A549 (cell line): ENCODE data around the gene EXOC4. TPM values are rescaled to one million over a fixed set of nuclear protein-coding genes. Genes with fewer than 3 reads are reported as not detected.

Experiments used
- ATAC-seq, 2 experiments: fragments of 200-7000 bp in 1 of 2; fragments of >200 bp in 1 of 2; cut with Nextera tagmentation in 1 of 2; cut with Tn5 transposase in 1 of 2; 3 replicates each; pipeline versions ENCODE4 v1.8.0 to v1.9.1; 2018 to 2020; ENCODE audit warnings: mild to moderate bottlenecking in 1 of 2, moderate library complexity in 1 of 2
- CTCF ChIA-PET: fragments of 300-600 bp; sonication (Branson Sonifier 250); formaldehyde crosslinking; extraction: SDS; loops from one replicate; lab custom pipeline; 2021; ENCODE audit warnings: antibody characterized with exemption, inconsistent platforms; lab: Yijun Ruan, JAX
- POLR2A ChIA-PET: fragments of 350-600 bp; formaldehyde crosslinking; extraction: SDS; loops from one replicate; lab custom pipeline; 2021; ENCODE audit warnings: antibody characterized with exemption, inconsistent platforms; lab: Yijun Ruan, JAX
- DNase-seq, 2 experiments: peaks; one replicate each; pipeline versions ENCODE4 v3.0.0 to v3.0.0-alpha.2; 2011 to 2016; ENCODE audit warnings: low read depth in 1 of 2, low spot score in 1 of 2
- FAIRE-seq: peaks from 2 replicates; lab custom pipeline; 2011; peaks lifted over from hg19 to GRCh38; lab: Jason Lieb, UNC
- H3K27ac ChIP-seq, 2 experiments: fragments of >200 bp; sonication (Bioruptor Twin); formaldehyde crosslinking; 3 replicates each; pipeline ENCODE4 v1.5.1; 2016 to 2017
- H3K4me1 ChIP-seq: fragments of >200 bp; sonication (Bioruptor Twin); formaldehyde crosslinking; 3 replicates; pipeline ENCODE4 v1.6.1; 2016
- H3K4me2 ChIP-seq: fragments of >200 bp; sonication (Bioruptor Twin); formaldehyde crosslinking; 3 replicates; pipeline ENCODE4 v1.6.1; 2016
- H3K4me3 ChIP-seq: fragments of >200 bp; sonication (Bioruptor Twin); formaldehyde crosslinking; 3 replicates; pipeline ENCODE4 v1.5.1; 2016
- H3K9me3 ChIP-seq: fragments of >200 bp; sonication (Bioruptor Twin); formaldehyde crosslinking; 3 replicates; pipeline ENCODE4 v1.6.1; 2016
- ATOH8 ChIP-seq: fragments of 250-450 bp; sonication (Bioruptor Pico); IDR thresholded peaks from 2 replicates; pipeline ENCODE4 v1.5.0; 2020; ENCODE audit warnings: low read depth, mild to moderate bottlenecking, moderate library complexity
- FOSB ChIP-seq: fragments of 250-450 bp; sonication (Bioruptor Pico); IDR thresholded peaks from 2 replicates; pipeline ENCODE4 v1.5.0; 2020; ENCODE audit warnings: mild to moderate bottlenecking, moderate library complexity
- FOSL2 ChIP-seq, 2 experiments: fragments of 450-650 bp in 1 of 2; fragments of >200 bp in 1 of 2; sonication (Bioruptor Twin) in 1 of 2; formaldehyde crosslinking; IDR thresholded peaks; 2 replicates each; pipeline versions ENCODE4 v1.5.0 to v1.6.1; 2016 to 2020; ENCODE audit warnings: mild to moderate bottlenecking in 1 of 2, moderate library complexity in 1 of 2
- FOXS1 ChIP-seq: fragments of 250-450 bp; sonication (Bioruptor Pico); IDR thresholded peaks from 2 replicates; pipeline ENCODE4 v1.5.0; 2020; ENCODE audit warnings: mild to moderate bottlenecking, moderate library complexity
- HOXA7 ChIP-seq: fragments of 250-450 bp; sonication (Bioruptor Pico); IDR thresholded peaks from 2 replicates; pipeline ENCODE4 v1.5.0; 2020; ENCODE audit warnings: mild to moderate bottlenecking, moderate library complexity
- HOXB5 ChIP-seq: fragments of 250-450 bp; sonication (Bioruptor Pico); IDR thresholded peaks from 2 replicates; pipeline ENCODE4 v1.5.0; 2020; ENCODE audit warnings: mild to moderate bottlenecking, moderate library complexity
- JUN ChIP-seq, 2 experiments: fragments of >200 bp; sonication (Bioruptor Twin); formaldehyde crosslinking; IDR thresholded peaks; 2 replicates in 1 of 2; 3 replicates in 1 of 2; pipeline ENCODE4 v1.6.1; 2016 to 2017
- NPAS2 ChIP-seq: fragments of 250-450 bp; sonication (Bioruptor Pico); IDR thresholded peaks from 2 replicates; pipeline ENCODE4 v1.8.0; 2022; ENCODE audit warnings: mild to moderate bottlenecking, moderate library complexity, borderline replicate concordance
- PHF8 ChIP-seq: fragments of 200-600 bp; sonication (generic); IDR thresholded peaks from 2 replicates; pipeline ENCODE4 v1.6.1; 2016; ENCODE audit warnings: low read depth, mild to moderate bottlenecking, antibody characterized with exemption, moderate library complexity, borderline replicate concordance
- RAD21 ChIP-seq, 2 experiments: fragments of >200 bp in 1 of 2; sonication (Bioruptor Twin) in 1 of 2; formaldehyde crosslinking in 1 of 2; IDR thresholded peaks in 1 of 2; conservative IDR thresholded peaks in 1 of 2; 2 replicates in 1 of 2; 3 replicates in 1 of 2; pipeline ENCODE4 v1.6.1; 2012 to 2018; ENCODE audit warnings: inconsistent platforms in 1 of 2
- RARB ChIP-seq: fragments of 250-450 bp; sonication (Bioruptor Pico); IDR thresholded peaks from 2 replicates; pipeline ENCODE4 v1.8.0; 2021; ENCODE audit warnings: mild to moderate bottlenecking, moderate library complexity
- RCOR1 ChIP-seq: fragments of 150-350 bp; IDR thresholded peaks from 2 replicates; pipeline ENCODE4 v1.6.1; 2014; ENCODE audit warnings: antibody characterized with exemption, low read length, low read depth
- REST ChIP-seq: fragments of 200-600 bp; sonication (generic); IDR thresholded peaks from 2 replicates; pipeline ENCODE4 v1.6.1; 2016; ENCODE audit warnings: antibody characterized with exemption, mild to moderate bottlenecking, moderate library complexity
- RNF2 ChIP-seq: fragments of 200-600 bp; sonication (generic); IDR thresholded peaks from 2 replicates; pipeline ENCODE4 v1.6.1; 2016; ENCODE audit warnings: low read depth, mild to moderate bottlenecking, antibody characterized with exemption, moderate library complexity, borderline replicate concordance
- SMC3 ChIP-seq: fragments of >200 bp; sonication (Bioruptor Twin); formaldehyde crosslinking; IDR thresholded peaks from 3 replicates; pipeline ENCODE4 v1.6.1; 2018; ENCODE audit warnings: inconsistent platforms
- SREBF2 ChIP-seq: fragments of 450-650 bp; IDR thresholded peaks from 2 replicates; pipeline ENCODE4 v1.6.1; 2014; ENCODE audit warnings: mild to moderate bottlenecking, moderate library complexity
- WGBS: methylation state at CpG from one replicate; pipeline ENCODE4 v1.1.6; 2017; ENCODE audit errors: missing lambda C conversion rate; 5-methylcytosine and 5-hydroxymethylcytosine counted together
- polyA plus RNA-seq, 4 experiments: library from polyadenylated mRNA; depleted of rRNA in 3 of 4; stranded (reverse); fragments of >200 nt; fragmentation: RNase III in 1 of 4; extraction: RNeasy Plus Mini Kit Qiagen cat#74134 plus additional on column Dnase treatment in 1 of 4; gene quantifications; 2 replicates in 3 of 4; 3 replicates in 1 of 4; pipeline ENCODE4 v1.2.3, GENCODE V29; 2011 to 2017
- TF ChIP-seq, protein P1 (sequence below): fragments of >200 bp; sonication (Bioruptor Twin); formaldehyde crosslinking; IDR thresholded peaks from 3 replicates; pipeline ENCODE4 v1.5.1; 2016

Gene EXOC4
- polyA plus RNA-seq, 2 of the 4 experiments (the other 2 are of a cell fraction) = 33.4 to 73.1 TPM

DNA sequence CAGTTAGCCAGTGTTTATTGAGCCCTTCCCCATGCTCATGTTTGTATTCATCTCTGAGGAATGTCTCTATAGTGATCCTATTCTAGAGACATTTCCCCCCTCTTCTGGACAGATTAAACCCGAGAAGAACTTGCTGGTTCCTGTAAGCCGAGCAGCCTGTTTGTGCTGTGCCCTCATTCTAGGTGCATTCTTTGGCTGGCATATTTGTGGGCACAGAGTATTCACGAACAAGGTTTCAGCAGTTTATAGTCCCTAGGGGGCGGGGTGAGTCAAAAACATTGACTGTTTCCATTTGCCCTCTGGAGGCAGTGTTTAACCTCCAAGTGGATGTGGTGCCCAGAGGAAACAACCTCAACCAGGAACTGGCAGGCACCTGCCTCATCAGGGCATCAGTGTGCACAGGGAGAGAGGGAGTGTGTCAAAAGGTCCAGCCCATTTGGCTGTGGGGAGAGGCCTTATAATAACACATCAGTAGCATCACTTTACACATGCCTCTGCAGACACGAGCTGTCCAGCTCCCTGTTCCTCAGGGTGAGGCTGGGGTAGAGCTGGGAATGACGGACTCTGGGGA is 600.9 kb downstream of the EXOC4 start:
- DNase-seq (peak; percentile 50 to 82), ATAC-seq (peak; percentile 96), FAIRE-seq (peak; percentile 32)
- TF ChIP-seq HOXB5 (no peak), JUN (IDR thresholded peaks at IDR 0.05) (no peak), FOSL2 (IDR thresholded peaks at IDR 0.05) (no peak), FOSL2 (CRISPR knock-in tag; IDR thresholded peaks at IDR 0.05) (peak; percentile 39; the same call in 1 of the 2 replicates), RARB (CRISPR knock-in tag) (no peak), RAD21 (conservative IDR thresholded peaks at IDR 0.05 in 1 of 2, IDR thresholded peaks at IDR 0.05 in 1 of 2) (peak; percentile 49 to 56; a peak in 4 of 5 replicates), SMC3 (peak; percentile 50; the same call in 2 of the 3 replicates)
- TF ChIP-seq, protein P1, sequence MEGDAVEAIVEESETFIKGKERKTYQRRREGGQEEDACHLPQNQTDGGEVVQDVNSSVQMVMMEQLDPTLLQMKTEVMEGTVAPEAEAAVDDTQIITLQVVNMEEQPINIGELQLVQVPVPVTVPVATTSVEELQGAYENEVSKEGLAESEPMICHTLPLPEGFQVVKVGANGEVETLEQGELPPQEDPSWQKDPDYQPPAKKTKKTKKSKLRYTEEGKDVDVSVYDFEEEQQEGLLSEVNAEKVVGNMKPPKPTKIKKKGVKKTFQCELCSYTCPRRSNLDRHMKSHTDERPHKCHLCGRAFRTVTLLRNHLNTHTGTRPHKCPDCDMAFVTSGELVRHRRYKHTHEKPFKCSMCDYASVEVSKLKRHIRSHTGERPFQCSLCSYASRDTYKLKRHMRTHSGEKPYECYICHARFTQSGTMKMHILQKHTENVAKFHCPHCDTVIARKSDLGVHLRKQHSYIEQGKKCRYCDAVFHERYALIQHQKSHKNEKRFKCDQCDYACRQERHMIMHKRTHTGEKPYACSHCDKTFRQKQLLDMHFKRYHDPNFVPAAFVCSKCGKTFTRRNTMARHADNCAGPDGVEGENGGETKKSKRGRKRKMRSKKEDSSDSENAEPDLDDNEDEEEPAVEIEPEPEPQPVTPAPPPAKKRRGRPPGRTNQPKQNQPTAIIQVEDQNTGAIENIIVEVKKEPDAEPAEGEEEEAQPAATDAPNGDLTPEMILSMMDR = peak; percentile 67
- Histone ChIP-seq H3K9me3 (no peaks in the 10 kb centered on the region), H3K4me2 (peak overlapping the region; percentile 66), H3K4me1 (peaks cover 25% of the 10 kb centered on the region), H3K4me3 (no peak overlapping the region), H3K27ac (peak overlapping the region in 1 of 2 experiments; percentile 68; a peak in 3 of 6 replicates)
- WGBS = 27% methylated on average over 6 of the region's 6 CpGs
- ChIA-PET POLR2A (no interaction called here), CTCF (interaction anchor here (0.5 to 2.8 kb wide), 19 partner anchors 9 to 1699 kb away, joined by 3 to 10 read pairs (median 3); no protein-coding TSS in a partner anchor)

DNA sequence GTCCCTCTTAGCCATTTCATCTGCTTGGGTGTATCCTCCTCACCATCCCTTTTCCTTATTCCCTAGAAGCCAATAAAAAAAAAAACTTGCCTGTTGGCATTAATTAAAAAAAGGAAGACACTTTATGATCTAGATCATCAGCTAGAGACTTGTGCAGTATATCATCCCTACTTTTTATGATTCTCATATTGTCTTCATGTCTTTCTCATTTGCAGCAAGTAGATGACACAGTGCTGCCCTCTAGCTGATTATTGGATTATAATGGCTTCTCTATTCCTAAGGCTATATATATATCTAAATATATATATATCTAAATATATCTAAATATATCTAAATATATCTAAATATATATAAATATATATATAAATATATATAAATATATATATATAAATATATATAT is 601.9 kb downstream of the EXOC4 start:
- no peak overlapping the region for H3K4me2 ChIP-seq
- peak; percentile 51 to 57; a peak in 3 of 6 replicates for ATAC-seq
- FAIRE-seq = no peak
- H3K27ac ChIP-seq = no peak overlapping the region
- peak in 1 of 2 experiments; percentile 44; a peak in 3 of 5 replicates for TF ChIP-seq RAD21 (conservative IDR thresholded peaks at IDR 0.05 in 1 of 2, IDR thresholded peaks at IDR 0.05 in 1 of 2)
- no peak for TF ChIP-seq FOXS1
- no peak for TF ChIP-seq HOXA7 (CRISPR knock-in tag)
- no peak for TF ChIP-seq RCOR1
- TF ChIP-seq, protein P1 = peak; percentile 49; the same call in 2 of the 3 replicates
- TF ChIP-seq RNF2 = no peak
- H3K4me3 ChIP-seq = no peak overlapping the region
- POLR2A ChIA-PET = no interaction called here
- no peaks in the 10 kb centered on the region for H3K9me3 ChIP-seq
- H3K4me1 ChIP-seq = peaks cover 25% of the 10 kb centered on the region
- peak; percentile 27 to 54 for DNase-seq
- CTCF ChIA-PET = interaction anchor here (0.6 to 2.8 kb wide), 14 partner anchors 8 to 566 kb away, joined by 3 to 10 read pairs (median 3); no protein-coding TSS in a partner anchor

- POLR2A ChIA-PET = no interaction called here
- no peak for ATAC-seq
- FAIRE-seq = no peak
- Histone ChIP-seq H3K4me2 (no peak overlapping the region), H3K27ac (no peak overlapping the region), H3K9me3 (no peaks in the 10 kb centered on the region), H3K4me3 (no peak overlapping the region), H3K4me1 (peaks cover 19% of the 10 kb centered on the region)
- WGBS = 92% methylated on average over 18 of the region's 23 CpGs
- TF ChIP-seq SREBF2 (no peak), REST (no peak), PHF8 (no peak), NPAS2 (no peak), ATOH8 (CRISPR knock-in tag) (no peak), FOSB (CRISPR knock-in tag) (no peak)
- no peak for DNase-seq
- CTCF ChIA-PET = interaction anchor here (1.0 to 1.2 kb wide), 2 partner anchors 9 to 13 kb away, joined by 3 read pairs; no protein-coding TSS in a partner anchor
These were observed 604.7 kb downstream of the EXOC4 start for GRCh38 chr7:133857376-133858119.
